ENCODE results near the gene LSM4. TPM values are rescaled to one million over a fixed set of nuclear protein-coding genes. Genes with fewer than 3 reads are reported as not detected.

Gene LSM4
- total RNA-seq, 4 donors from 2014 or later = 94.3 to 218 (median 175) TPM

- Histone ChIP-seq H3K9me3 (no peaks in the 10 kb centered on the region), H3K4me1 (no peaks in the 10 kb centered on the region), H3K27me3 (no peaks in the 10 kb centered on the region), H3K36me3 (peaks cover 0 to 13% (median 2%) of the 10 kb centered on the region in 4 donors), H3K4me3 (no peak overlapping the region), H3K27ac (no peak overlapping the region)
- intact Hi-C loops (cut with DNase I; ENCODE audit: low total_unique reads) (loop anchor here (10.0 kb wide), 1 partner anchor 152 kb away; the partner anchor contains the start of gene SSBP4), in situ Hi-C loops (cut with MboI; ENCODE audit: low pct_ligation_motif_present in 1 of 4, low pct_unique_long_range_greater_than_20kb in 1 of 4, low sequenced_read_pairs in 3 of 4) (loop anchor here in 1 of 4 donors (25.0 kb wide), 1 partner anchor 149 kb away; the partner anchor contains the start of gene SSBP4)
- no peak for TF ChIP-seq POLR2AphosphoS5 (IDR thresholded peaks at IDR 0.05)
- no peak for TF ChIP-seq POLR2A (IDR thresholded peaks at IDR 0.05)
- no peak for TF ChIP-seq EP300 (IDR thresholded peaks at IDR 0.05; ENCODE audit: low read depth)
- no peak for TF ChIP-seq CTCF (IDR thresholded peaks at IDR 0.05)
- DNase-seq = no peak
- 91% methylated on average over 10 of the region's 10 CpGs; no CpG with 5 or more reads in 1 of the 2 donors for WGBS, 2 donors (ENCODE audit: low coverage in 1 of 2)
These were observed 60.0 kb downstream of the LSM4 start for GRCh38 chr19:18262917-18263316.

- DNase-seq = no peak
- H3K36me3 ChIP-seq = peaks cover 0 to 11% (median 2%) of the 10 kb centered on the region in 4 donors
- H3K27ac ChIP-seq = no peak overlapping the region
- intact Hi-C loops (cut with DNase I; ENCODE audit: low total_unique reads) = loop anchor here (10.0 kb wide), 1 partner anchor 153 kb away; the partner anchor contains the start of gene SSBP4
- H3K4me1 ChIP-seq = no peaks in the 10 kb centered on the region
- no peaks in the 10 kb centered on the region for H3K9me3 ChIP-seq
- no peaks in the 10 kb centered on the region for H3K27me3 ChIP-seq
- in situ Hi-C loops (cut with MboI; ENCODE audit: low pct_ligation_motif_present in 1 of 4, low pct_unique_long_range_greater_than_20kb in 1 of 4, low sequenced_read_pairs in 3 of 4) = loop anchor here in 1 of 4 donors (25.0 kb wide), 1 partner anchor 150 kb away; the partner anchor contains the start of gene SSBP4
- TF ChIP-seq EP300 (IDR thresholded peaks at IDR 0.05; ENCODE audit: low read depth) = no peak
- no peak for TF ChIP-seq POLR2A (IDR thresholded peaks at IDR 0.05)
- TF ChIP-seq POLR2AphosphoS5 (IDR thresholded peaks at IDR 0.05) = no peak
- no peak for TF ChIP-seq CTCF (IDR thresholded peaks at IDR 0.05)
- no peak overlapping the region for H3K4me3 ChIP-seq
These were observed 60.7 kb downstream of the LSM4 start for GRCh38 chr19:18262144-18262543.

DNA sequence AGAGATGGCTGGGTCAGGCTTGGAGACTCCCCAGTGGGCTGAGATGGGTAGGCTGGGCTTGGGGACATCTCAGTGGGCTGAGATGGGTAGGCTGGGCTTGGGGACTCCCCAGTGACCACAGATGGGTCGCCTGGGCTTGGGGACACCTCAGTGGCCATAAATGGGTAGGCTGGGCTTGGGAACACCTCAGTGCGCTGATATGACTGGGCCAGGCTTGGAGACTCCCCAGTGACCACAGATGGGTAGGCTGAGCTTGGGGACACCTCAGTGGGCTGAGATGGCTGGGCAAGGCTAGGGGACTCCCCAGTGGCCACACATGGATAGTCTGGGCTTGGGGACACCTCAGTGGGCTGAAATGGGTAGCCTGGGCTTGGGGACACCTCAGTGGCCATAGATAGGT, 61.4 kb downstream of the LSM4 start:
- Histone ChIP-seq H3K4me1 (no peaks in the 10 kb centered on the region), H3K36me3 (peaks cover 0 to 4% (median under 1%) of the 10 kb centered on the region in 4 donors), H3K9me3 (no peaks in the 10 kb centered on the region), H3K27me3 (no peaks in the 10 kb centered on the region), H3K4me3 (no peak overlapping the region), H3K27ac (no peak overlapping the region)
- WGBS, 2 donors (ENCODE audit: low coverage in 1 of 2) = 91% methylated on average over 2 of the region's 2 CpGs; no CpG with 5 or more reads in 1 of the 2 donors
- DNase-seq = no peak
- intact Hi-C loops (cut with DNase I; ENCODE audit: low total_unique reads) (loop anchor here (10.0 kb wide), 1 partner anchor 153 kb away; the partner anchor contains the start of gene SSBP4), in situ Hi-C loops (cut with MboI; ENCODE audit: low pct_ligation_motif_present in 1 of 4, low pct_unique_long_range_greater_than_20kb in 1 of 4, low sequenced_read_pairs in 3 of 4) (loop anchor here in 1 of 4 donors (25.0 kb wide), 1 partner anchor 151 kb away; the partner anchor contains the start of gene SSBP4)
- no peak for TF ChIP-seq EP300 (IDR thresholded peaks at IDR 0.05; ENCODE audit: low read depth)
- no peak for TF ChIP-seq POLR2AphosphoS5 (IDR thresholded peaks at IDR 0.05)
- no peak for TF ChIP-seq CTCF (IDR thresholded peaks at IDR 0.05)
- no peak for TF ChIP-seq POLR2A (IDR thresholded peaks at IDR 0.05)

DNA sequence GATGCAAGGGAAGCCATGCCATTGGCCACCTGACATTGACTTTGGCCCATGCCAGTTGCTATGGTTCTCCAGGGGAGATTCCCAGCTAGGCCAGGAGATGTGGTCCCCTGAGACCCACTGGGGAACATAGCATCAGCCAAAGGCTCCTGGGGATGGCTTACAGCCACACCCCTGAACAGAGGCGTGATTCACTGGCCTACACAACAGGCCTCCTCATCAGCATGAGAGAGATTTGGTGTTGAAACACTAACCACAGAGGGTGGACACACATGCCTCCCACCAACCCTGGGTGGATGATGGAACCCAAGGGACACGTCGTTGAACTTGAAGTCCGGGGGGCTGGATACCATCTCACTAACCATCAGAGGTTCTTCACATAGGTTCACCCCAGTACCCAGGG, 63.0 kb downstream of the LSM4 start:
- Histone ChIP-seq H3K4me3 (no peak overlapping the region), H3K27me3 (peaks cover 6% of the 10 kb centered on the region), H3K4me1 (peaks cover 0 to 8% (median 2%) of the 10 kb centered on the region in 4 donors), H3K9me3 (no peaks in the 10 kb centered on the region), H3K27ac (no peak overlapping the region), H3K36me3 (no peaks in the 10 kb centered on the region)
- in situ Hi-C loops (cut with MboI; ENCODE audit: low pct_ligation_motif_present in 1 of 4, low pct_unique_long_range_greater_than_20kb in 1 of 4, low sequenced_read_pairs in 3 of 4) = loop anchor here in 1 of 4 donors (25.0 kb wide), 1 partner anchor 152 kb away; the partner anchor contains the start of gene SSBP4
- TF ChIP-seq CTCF (IDR thresholded peaks at IDR 0.05) (no peak), EP300 (IDR thresholded peaks at IDR 0.05; ENCODE audit: low read depth) (no peak), POLR2AphosphoS5 (IDR thresholded peaks at IDR 0.05) (no peak), POLR2A (IDR thresholded peaks at IDR 0.05) (no peak)
- intact Hi-C loops (cut with DNase I; ENCODE audit: low total_unique reads) = loop anchor here (10.0 kb wide), 1 partner anchor 155 kb away; the partner anchor contains the start of gene SSBP4
- 88% methylated on average over 3 of the region's 4 CpGs; no CpG with 5 or more reads in 1 of the 2 donors for WGBS, 2 donors (ENCODE audit: low coverage in 1 of 2)
- no peak for DNase-seq
